Right ventricle myocardium superior (tissue), 1 donor: ENCODE results near the gene BCL2. TPM values are rescaled to one million over a fixed set of nuclear protein-coding genes. Genes with fewer than 3 reads are reported as not detected.
A peak's percentile ranks its signal among the peaks of the same experiment; 100 is the strongest.

ENCODE experiments used
- ATAC-seq: fragments of 200-7000 bp; cut with Tn5 transposase; one replicate; pipeline ENCODE4 v1.9.1; 2020; ENCODE audit warnings: mild to moderate bottlenecking; ENCODE audit not compliant: poor library complexity
- DNase-seq: peaks from one replicate; pipeline ENCODE4 v3.0.0-alpha.2; 2020
- intact Hi-C: fragments of 100-400 bp; cut with DNase I; formaldehyde crosslinking; loops from one replicate; pipeline ENCODE4 v1.11.2; 2022
- total RNA-seq: library from RNA; stranded (reverse); fragmentation: NEBNext Ultra II Directional; extraction: Animal tissue kit (Norgen Biotek cat#: 25700); gene quantifications from one replicate; pipeline ENCODE4 v1.2.1, GENCODE V29; 2021
- donor health status: DM: no; HTN: yes; CAD: no; lungs with severe emphysema.

BCL2 gene
- total RNA-seq, 1 donor from 2014 or later: 9.0 TPM

DNA sequence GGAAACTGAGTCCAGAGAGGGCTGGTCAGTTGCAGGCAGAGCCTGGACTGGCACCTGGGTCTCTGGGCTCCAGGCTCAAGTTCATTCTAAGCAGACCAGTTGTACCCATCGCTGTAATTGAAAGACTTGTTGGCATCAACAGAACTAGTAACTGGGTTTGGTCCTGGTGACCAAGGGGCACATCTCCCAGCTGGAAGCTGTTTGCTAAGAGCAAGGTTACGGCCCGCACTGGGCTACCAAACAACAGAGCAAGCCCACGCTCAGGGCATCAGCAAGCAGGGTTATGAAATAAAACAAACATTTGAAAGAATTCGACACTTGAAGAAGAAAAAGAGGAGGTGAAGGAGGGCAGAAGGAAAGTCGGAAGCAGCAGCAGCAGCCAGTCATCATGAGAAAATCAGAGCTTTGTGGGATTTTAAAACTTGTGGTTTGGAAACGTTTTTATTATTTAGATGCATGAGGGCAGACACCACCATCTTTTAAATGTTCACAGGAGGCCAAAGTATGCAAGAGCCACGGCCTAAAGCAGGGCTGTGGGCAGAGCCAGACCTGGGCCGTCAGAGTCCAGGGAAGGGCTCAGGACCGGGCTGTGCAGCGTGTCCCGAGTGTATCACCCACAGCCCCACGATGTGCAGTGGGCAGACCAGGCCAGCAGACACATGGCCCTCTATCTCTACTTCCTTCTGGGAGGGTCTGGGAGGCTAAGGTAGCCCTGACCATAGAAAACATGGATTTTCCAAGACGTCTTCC lies 220.3 kb downstream of the BCL2 start:
- ATAC-seq: peak; percentile 5
- intact Hi-C loops: no loop called here
- no peak for DNase-seq

DNA sequence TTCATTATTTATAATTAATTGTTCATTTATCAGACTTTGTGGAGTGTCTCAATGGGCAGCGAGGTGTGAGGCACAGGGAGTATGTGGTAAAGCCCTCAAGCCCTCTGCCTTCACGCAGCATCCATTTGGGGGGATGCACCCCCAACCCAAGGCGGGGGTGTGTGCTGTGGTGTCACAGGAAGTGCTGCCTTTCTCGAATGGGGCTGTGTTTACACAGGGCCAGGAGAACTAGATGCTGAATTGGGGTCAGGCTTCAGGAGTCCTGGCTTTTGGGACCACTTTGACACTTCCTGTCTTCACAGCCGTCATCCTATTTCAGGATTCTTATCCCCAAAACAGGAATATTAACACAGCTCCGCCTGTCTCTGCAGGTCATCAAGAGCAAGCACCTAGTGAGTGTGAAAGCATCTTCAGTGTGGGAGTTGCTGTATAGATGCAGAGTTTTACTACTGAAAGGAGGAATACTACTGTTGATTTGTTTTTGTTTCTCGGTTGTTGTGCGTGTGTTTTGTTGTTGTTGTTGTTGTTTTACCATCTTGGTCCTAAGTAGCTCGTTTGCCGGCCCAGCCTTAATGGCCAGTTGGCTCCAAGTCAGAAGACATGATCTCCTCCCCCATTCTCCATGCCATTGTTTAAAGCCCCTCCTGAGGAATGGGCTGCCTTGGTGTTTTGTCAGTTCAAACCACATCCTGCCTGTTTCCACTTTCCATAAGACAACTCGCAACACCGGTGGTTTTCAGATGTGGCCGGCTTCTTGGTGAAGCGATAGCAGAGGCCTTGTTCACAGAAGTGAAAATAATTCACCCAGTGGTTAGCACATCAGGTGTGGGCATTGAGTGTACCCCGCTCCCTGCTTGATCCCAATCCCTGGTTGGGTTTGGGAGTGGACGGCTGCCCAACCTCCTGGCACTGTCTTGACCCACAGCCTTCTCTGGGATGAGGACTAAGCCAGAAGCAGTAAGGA lies 221.3 kb downstream of the BCL2 start:
- ATAC-seq (no peak), DNase-seq (no peak)
- intact Hi-C loops: no loop called here

DNA sequence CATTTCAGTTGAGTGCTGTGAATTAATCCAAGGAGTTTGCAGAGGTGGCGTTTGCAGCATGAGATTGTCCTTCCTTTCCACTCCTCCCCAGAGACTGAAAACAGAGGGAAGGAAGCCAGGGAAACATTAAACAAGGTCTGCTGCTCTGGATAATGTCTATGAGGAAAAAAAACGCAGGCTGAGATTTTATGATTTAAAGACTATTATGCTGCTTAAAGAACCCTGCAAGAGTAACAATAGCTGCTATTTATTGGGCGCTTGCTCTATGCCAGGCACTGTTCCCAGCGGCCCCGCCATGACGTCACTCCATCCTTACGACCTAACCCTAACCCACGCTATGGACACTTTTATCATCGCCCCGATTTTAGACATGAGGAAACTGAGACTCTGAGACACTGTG lies 222.4 kb downstream of the BCL2 start:
- no peak for ATAC-seq
- intact Hi-C loops: no loop called here

DNA sequence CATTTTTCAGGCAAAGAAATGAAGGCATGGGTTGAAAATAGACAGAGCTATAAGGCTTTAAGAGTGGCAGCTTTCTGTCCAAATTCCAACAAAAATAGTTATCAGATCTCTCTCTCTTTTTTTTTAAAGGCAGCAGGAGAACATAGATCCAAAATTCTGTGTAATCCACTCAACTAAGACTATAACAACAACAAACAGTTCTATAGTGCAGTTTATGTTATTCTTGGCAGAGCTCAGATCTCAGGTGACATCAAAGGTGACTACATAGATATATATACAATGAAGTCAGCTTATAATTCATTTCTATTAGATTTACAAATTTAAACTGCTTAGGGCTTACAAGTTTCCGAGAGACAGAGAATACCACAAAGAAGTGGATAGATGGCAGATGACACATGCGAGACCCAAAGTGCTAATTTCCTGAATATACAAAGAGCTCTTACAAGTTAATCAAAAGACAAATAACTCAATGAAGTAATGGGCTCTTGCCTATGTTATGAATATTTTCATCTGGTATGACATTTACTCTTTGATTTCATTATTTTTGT lies 223.2 kb downstream of the BCL2 start:
- DNase-seq (no peak), ATAC-seq (no peak)
- intact Hi-C loops: no loop called here

More for the DNA sequence above, 222.4 kb downstream of the BCL2 start:
- no peak for DNase-seq

DNA sequence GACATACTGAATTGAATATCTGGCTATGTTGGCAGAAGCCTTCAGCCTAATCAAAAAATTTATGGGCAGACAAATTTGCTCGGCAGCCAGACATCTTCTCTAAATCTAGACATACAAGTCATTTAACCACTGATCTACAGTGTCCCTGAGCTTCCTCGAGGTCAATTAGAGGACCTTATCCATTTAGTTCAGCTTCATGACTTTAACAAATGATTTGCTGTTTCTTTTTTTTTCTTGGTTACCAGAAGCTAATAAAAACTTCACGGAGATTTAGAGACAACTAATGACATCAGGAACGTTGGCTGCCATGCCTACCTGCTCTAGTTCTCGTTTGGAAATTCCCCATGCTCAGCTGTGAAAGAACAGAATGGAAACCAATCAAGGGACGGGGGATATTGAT lies 223.8 kb downstream of the BCL2 start:
- ATAC-seq (no peak), DNase-seq (no peak)

DNA sequence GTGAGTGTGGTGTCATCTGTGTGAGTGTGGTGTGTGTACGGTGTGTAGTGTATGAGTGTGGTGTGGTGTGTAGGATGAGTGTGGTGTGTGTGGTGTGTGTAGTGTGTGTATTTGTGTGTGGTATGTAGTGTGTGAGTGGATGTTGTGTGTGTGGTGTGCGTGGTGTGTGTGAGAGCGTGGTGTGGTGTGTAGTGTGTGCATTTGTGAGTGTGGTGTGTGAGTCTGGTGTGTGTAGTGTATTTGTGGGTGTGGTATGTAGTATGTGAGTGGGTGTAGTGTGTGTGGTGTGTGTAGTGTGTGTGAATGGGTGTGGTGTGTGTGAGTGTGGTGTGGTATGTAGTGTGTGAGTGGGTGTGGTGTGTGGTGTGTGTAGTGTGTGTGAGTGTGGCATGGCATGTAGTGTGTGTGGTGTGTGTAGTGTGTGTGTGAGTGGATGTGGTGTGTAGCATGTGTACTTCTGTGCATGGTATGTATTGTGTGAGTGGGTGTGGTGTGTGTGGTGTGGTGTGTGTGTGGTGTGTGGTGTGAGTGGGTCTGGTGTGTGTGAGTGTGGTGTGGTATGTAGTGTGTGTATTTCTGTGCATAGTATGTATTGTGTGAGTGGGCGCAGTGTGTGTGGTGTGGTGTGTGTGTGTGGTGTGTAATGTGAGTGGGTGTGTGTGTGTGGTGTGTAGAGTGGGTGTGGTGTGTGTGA lies 227.8 kb downstream of the BCL2 start:
- no peak for DNase-seq
- ATAC-seq: no peak
- intact Hi-C loops: no loop called here

More for the DNA sequence above, 223.8 kb downstream of the BCL2 start:
- intact Hi-C loops: no loop called here

DNA sequence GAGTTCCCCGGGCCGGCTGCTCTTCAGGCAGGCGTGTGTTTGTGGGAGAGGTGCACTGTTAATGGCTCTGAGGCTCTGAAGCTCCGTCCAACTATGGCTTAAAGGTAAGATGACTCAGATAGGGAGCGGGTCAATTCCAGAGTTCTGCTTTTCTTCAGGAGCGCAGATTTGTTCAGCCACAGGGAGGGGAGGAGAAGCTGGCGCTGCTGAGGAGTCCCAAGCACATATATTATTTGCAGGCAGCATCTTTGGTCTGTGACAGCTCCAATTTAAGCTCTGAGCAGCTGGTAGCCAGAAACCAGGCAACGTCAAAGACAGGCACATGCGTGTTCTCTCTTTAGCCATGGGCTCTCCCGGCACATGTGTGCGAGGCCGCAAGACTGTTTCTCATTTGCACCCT lies 229.2 kb downstream of the BCL2 start:
- intact Hi-C loops: no loop called here
- ATAC-seq: no peak
- no peak for DNase-seq

DNA sequence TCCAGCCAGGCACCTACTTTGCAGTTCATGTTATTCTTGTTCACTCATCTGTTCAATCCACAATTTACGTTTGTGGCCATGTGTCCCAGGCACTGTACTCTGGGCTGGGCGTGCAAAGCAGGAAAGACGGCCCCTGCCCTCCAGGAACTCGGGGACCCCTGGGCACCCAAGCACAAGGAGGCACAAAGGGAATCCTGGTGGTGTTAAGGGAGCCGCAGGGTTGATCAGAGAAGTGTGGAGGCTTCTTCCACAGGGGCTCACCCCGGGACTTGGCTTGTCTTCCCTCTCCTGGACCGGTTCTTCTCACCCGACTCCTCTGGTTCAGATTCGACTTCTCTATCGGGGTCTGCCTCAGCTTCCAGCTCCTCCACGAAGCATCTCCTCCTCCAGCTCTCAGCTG lies 230.5 kb downstream of the BCL2 start:
- intact Hi-C loops: no loop called here
- no peak for DNase-seq
- no peak for ATAC-seq

DNA sequence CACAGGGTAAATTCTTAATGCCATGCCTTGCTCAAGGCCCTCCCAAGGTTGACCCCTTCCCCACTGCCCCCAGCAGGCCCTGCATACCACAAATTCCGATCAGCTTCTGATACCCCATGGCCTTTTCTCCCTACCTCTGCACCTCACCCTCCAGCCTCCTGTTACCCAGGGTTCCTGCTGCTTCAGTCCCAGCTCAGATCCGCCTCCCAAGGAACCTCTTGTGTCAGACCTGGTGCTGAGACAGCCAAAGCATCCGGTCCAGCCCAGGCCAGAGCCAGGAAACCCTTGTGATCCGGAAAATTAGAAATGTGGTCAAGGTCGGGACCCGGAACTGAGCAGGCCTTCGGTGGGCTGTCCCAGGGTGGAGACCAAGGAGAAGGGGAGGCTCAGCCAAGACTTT lies 231.3 kb downstream of the BCL2 start:
- intact Hi-C loops: no loop called here
- ATAC-seq: no peak
- no peak for DNase-seq

DNA sequence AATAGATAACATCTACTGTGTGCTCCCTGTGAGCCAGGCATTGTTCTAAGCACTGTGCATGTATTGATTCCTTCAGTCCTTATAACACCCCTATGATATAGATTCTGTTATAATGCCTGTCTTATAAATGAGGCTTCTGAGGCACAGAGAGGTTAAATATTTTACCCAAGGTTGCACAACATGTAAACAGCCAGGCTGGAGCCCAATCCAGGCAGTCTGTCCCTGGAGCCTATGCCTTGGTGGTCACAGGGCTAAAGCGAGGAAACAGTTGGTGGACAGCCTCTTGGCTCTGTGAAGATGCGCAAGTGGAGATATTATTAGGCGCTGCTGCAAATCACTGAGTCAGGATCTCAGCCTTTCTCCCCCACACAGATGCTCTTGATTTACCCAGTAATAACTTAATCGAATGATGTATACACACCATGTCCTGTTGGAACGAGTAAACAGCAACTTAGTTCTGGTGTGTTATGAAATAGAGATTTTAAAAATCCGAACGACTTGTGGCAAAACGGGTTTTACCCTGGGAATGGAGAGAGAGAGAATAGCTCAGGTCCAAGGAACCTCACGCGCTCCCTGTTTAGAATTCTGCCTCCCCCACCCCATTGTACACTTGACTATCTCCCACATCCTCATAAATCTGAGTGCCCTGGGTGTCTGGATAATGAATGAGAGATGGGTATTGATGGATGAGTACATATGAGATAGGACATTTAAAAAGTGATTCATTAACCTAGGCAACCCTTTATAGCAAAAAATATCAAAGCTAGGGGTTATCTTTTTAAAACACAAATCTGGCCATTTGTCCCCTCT lies 231.9 kb downstream of the BCL2 start:
- DNase-seq (no peak), ATAC-seq (no peak)
- intact Hi-C loops: no loop called here

DNA sequence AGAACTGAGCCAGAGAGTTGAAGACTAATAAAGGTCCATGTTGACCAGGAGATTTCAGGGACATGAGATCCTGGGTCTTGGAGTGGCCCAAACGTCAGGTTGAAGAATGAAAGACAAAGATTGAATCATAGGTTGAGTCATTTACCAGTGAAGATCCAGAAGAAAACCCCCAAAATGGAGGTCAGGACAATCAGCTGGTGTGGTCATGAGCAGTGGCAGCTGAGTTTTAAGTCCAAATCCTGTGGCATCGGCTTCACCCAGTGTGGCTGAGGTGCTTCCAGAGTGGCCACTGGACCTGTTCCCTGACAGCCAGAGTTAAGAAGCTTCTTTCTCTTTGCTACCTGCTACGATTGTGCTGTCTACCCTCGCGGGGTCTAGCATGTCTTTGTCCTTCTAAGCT lies 234.0 kb downstream of the BCL2 start:
- intact Hi-C loops: no loop called here
- no peak for DNase-seq
- no peak for ATAC-seq

DNA sequence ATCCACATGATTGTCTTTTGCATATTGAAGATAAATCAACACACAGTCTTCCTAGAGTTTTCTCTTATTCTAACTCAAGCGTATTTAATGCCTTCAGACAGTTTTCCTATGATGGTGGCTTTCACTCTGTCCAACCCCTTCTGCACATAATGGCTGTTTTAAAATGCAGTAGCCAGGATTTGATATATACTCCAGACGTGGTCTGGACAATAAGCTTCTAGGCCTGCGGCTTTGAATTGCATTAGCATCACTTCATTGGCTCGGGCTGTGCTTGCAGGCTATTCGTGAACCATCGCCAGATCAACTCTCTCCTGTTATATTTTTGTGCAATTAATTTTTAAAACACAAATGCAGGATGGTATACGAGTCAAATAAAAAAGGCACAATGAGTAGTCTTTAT lies 235.3 kb downstream of the BCL2 start:
- DNase-seq (no peak), ATAC-seq (no peak)
- intact Hi-C loops: no loop called here

DNA sequence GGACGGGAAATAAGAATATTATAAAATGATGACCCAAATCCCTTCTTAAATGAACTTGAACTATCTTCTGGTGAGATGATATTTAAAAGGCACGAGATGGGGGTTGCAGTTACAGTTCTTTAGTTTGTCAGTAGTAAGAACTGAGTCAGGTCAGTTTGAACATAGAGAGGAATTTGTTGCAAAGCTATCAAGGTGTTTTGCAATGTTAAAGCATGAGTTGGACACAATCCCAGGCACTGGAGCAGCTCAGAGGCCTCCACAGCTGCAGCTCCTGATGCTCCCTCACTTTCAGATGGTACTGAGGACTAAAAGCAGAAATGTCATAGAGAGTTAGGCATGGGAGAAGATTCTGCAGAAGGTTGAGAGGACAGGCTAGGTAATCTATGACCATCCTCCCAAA lies 236.0 kb downstream of the BCL2 start:
- DNase-seq (no peak), ATAC-seq (no peak)
- intact Hi-C loops: no loop called here

DNA sequence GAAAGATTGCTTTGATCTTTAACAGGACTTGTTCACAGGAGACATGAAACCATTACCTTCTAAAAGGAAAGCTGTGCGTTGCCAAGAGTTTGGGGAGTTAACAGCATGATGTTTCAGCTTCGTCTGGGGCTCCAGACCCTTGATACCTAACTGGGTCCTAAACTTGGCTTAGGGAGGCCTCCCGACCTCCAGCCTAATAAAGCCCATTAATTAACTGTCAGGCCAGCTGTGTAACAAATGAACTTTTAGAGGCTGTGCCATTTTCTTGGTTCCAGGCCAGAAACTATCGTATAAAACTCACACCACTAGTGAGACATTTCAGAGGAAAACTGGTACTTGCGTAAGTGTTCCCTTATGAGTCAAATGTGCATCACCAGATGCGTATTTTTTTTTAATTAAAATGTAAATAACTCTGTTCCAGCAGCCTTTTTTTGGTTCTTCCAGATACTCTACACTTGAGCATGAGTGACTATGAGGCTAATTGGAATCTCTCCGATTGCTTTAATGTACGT lies 236.5 kb downstream of the BCL2 start:
- DNase-seq (no peak), ATAC-seq (no peak)
- intact Hi-C loops: no loop called here

DNA sequence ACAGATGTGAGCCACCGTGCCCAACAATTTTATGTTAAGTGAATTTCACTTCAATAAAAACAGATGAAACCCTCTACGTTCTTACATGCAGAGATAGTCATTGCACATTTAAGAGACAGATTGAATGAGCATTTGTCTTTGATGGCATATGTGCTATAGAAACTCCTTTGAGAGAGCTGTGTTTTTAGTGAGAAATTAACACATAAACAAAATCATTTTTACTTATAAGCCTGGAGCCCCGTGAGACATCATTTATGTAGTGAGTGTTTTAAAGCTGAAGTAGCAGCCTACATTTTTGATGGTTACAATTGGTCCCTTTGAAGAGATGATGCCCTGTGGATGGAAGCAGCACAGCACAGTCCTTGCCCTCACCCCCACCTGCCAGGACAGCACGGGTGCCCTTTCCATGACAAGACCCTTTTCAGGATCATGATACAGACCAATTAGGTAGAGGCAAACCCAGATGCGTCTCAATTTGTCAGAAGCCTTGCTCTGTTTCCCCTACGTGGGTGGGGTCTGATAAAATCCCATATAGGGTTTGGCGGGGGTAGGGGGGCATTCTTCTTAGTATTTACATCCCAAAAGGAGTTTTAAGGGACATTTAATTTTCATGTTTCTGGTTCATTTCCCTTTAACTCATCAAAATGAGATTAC lies 237.1 kb downstream of the BCL2 start:
- DNase-seq (no peak), ATAC-seq (no peak)
- intact Hi-C loops: no loop called here

DNA sequence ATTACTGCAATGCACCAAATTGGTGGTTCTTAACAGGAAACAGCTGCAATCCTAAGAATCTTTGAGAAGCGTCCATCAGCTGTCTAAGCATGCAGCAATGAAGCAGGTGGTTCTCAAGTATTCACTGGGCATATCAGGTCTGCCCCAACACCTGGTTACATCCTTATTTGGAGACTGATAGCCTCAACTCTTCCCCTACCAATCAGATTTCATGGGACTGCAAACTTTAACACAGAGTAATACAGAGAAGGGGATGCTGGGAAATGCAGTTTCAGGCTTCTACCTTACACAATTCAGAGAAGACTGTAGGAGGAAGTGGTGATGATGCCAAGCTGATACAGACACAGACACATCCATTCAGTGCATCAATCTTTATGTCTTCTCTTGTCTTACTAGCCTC lies 240.5 kb downstream of the BCL2 start:
- DNase-seq (no peak), ATAC-seq (no peak)
- intact Hi-C loops: no loop called here

DNA sequence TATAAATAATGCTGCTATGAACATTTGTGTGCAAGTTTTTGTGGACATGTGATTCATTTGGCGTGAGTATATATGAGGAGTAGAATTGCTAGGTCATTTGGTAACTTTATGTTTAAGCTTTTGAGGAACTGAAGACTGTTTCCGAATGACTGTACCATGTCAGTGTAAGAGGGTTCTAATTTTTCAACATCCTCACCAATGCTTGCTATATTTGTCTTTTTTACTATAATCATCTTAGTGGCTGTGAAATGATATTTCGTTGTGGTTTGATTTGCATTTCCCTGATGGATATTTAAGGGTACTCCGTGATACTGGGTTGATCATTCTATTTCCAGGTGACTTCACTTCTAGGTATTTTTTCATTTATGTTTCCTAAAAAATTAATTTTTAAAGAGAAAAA lies 241.1 kb downstream of the BCL2 start:
- ATAC-seq: no peak
- DNase-seq: no peak
- intact Hi-C loops: no loop called here

DNA sequence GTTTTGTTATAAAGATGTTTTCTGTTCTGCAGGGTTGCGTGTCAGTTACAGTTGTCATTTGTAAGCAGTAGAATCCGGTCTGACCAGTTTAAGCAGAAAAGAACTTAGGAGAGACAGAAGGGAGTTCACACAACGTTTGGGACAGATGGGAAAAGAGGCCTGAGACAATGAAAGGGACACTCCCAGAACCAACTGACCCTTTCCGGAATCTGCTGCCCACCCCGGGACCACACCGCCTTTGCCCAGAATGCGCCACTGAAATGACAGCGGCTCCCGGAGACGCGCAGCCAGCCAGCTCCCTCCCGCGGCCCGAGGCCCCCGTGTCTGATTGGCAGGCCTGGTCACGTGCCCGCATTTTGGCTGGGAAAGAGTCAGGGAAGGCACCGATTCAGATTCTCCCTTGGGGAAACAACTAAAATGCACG lies 244.6 kb downstream of the BCL2 start:
- peak; percentile 89 for DNase-seq
- peak; percentile 100 for ATAC-seq
- intact Hi-C loops: no loop called here
